HG03097 (cell line): ENCODE results near the gene CS.
"Not testable (repeated sequence)": the region's sequence is repeated elsewhere in the genome, so short reads cannot be mapped to it uniquely, and the experiment has no call there.

ENCODE experiments used
- ATAC-seq: cut with Tn5 transposase; IDR thresholded peaks from one replicate; pipeline ENCODE4 v1.9.1; 2021; ENCODE audit not compliant: unreplicated experiment, low FRiP score

Gene CS

DNA sequence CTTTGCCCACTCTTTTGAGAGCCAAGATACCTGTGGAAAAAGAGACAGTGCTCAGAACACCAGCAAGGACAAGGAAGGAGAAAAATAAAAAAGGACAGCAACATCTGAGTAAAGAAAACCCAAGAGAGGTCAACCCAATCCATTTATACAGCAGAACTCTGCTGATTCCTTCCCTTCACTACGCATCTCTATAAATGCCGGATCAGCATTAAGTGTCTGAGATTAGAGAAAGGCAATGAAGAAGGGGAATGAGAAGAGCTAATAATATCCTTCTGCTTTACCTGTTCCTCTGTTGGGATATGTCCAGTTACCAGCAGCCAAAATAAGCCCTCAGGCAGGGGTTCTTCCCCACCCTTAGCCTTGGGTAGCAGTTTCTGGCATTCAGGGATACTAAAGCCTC lies 17.6 kb downstream of the CS start:
- no peak for ATAC-seq

DNA sequence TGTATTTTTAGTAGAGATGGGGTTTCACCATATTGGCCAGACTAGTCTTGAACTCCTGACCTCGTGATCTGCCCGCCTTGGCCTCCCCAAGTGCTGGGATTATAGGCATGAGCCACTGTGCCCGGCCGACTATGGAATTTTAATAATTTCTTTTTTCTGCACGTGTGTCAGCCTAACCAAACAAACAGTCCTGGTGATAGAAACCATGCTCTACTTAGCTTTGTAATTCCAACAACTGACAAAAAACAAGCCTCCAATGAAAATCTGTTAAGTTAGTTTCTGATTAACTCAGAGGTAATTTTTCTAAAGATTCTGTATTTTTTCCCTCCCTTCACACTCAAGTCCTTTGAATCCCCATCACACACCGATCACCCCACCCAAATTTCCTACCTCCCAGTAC lies 18.1 kb downstream of the CS start:
- no peak for ATAC-seq

GRCh38 chr12:56280849-56281248 lies 19.3 kb downstream of the CS start:
- no peak for ATAC-seq

DNA sequence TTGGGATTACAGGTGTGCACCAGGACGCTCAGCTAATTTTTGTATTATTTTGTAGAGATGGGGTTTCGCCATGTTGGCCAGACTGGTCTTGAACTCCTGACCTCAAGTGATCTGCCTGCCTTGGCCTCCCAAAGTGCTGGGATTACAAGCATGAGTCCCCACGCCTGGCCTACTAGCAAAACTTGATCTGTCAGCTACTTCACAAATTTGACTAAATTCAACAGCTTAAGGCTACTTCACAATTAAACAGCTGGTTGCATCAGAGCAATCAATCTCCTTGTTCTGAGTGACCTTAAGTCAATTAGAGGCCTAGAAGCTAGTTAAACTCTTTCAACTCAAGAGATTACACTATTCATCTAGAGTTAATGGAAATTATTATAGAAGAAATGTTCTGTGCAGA lies 21.2 kb downstream of the CS start:
- ATAC-seq = no peak

DNA sequence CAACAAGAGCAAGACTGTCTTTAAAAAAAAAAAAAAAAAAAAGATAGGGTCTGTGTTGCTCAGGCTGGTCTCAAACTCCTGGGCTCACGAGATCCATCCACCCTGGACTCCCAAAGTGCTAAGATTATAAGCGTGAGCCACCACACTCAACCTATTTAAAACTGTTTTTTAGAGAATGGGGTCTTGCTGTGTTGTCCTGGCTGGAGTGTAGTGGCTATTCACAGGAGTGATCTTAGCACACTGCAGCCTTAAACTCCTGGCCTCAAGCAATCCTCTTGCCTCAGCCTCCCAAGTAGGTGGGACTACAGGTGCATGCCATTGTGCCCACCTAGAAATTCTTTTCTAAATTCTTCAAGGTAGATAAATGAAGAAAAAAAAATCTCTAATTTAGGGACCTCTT lies 25.8 kb downstream of the CS start:
- no peak for ATAC-seq

- not testable (repeated sequence) for ATAC-seq
Observed at GRCh38 chr12:56272468-56272867, 27.7 kb downstream of the CS start.

- no peak for ATAC-seq
Observed at GRCh38 chr12:56271031-56271430, 29.1 kb downstream of the CS start.

DNA sequence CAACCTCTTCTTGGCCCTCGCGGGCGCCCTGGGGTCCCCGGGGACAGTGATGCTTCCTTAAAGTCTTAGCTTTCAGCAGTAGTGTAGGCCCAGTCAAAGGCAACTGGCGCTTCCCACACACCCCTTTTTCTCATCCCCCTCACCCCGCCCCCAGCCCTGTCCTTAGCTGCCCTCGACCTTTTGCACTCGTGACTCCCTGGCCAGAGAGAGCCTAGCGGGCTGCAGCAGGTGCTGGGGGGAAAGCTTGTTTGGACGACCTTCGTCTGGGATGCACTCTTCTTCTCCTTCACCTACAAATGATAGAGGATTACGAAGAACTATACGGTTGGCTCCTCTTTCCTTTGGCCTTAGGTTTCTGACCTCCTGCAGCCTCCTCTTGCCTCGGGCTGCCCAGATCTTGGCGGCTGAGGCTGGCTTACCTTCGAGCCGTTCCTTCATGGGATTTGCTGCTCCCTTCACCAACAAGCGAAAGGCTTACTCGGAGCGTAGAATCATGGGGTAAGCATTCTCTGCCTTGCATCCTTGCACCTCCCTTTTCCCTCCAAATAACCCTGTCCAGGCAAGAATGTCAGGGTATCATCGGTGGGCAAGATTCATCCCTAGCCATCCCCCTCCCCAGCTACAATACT lies 32.6 kb downstream of the CS start:
- ATAC-seq = peak; percentile 9

GRCh38 chr12:56266693-56267442 lies 33.3 kb downstream of the CS start, which contains the start of gene COQ10A:
COQ10A (plus strand) TSS chr12:56266942; CDS start chr12:56267119, 177 bp downstream.
- ATAC-seq = peak; percentile 93

DNA sequence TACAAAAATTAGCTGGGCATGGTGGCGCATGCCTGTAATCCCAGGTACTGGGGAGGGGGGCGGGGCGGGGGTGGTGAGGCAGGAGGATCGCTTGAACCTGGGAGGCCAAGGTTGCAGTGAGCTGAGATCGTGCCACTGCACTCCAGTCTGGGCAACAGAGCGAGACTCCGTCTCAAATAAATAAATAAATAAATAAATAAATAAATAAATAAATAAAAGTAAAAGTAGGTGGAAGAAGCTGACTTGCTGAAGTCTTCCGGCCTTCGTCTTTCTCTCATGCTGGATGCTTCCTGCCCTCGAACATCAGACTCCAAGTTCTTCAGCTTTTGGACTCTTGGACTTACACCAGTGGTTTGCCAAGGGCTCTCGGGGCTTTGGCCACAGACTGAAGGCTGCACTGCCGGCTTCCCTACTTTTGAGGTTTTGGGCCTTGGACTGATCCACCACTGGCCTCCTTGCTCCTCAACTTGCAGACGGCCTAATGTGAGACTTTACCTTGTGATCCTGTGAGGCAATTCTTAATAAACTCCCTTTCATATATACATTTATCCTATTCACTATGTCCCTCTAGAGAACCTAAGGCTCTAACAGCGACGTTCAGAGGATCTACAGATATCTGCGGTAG lies 34.0 kb downstream of the CS start:
- ATAC-seq = not testable (repeated sequence)

- ATAC-seq = not testable (repeated sequence)
Observed at GRCh38 chr12:56262955-56263354, 37.2 kb downstream of the CS start.

GRCh38 chr12:56261503-56262232 lies 38.5 kb downstream of the CS start:
- ATAC-seq = no peak

DNA sequence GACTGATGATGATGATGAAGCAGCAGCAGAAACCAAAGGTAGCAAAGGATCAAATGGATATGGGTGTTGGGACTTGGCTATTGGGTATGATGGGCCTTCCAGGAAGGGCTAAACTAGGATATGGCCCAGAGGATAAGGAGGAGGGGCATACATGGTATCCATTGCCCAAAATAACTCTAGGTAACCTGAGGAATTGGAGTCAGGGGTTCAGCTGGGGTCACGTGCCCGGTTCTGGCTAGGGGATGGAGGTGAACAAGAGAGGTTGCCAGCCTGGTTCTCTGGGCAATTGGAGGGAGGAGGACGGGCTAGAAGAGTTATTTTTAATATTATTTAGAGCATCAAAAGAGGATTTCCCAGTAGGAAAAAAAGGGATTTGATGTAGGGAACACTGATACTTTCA lies 39.2 kb downstream of the CS start:
- no peak for ATAC-seq

- ATAC-seq = no peak
Observed at GRCh38 chr12:56260380-56260779, 39.8 kb downstream of the CS start.

DNA sequence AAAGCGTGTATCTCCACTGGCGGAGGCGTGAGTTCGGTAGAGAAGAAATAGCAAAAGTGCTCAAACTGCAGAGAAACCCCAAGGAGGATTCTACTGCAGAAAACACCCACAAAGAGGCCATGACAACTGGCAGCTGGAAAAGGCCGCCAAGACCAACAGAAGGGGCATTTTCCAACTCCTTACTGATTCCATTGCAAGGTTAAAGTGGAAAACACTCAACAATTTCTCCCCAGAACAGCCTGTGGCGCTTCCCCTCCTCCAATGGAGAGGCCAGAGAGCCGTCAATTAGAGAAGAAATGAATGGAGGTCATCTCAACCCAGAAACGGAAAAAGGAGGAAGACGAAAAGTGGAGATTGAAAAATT lies 41.3 kb downstream of the CS start:
- ATAC-seq = no peak

GRCh38 chr12:56258068-56258819 lies 41.9 kb downstream of the CS start, which contains the start of gene ANKRD52:
ANKRD52 (minus strand) TSS chr12:56258384; CDS start chr12:56258269, 115 bp downstream.
- ATAC-seq = peak; percentile 83

GRCh38 chr12:56257491-56258067 lies 42.6 kb downstream of the CS start:
- no peak for ATAC-seq

DNA sequence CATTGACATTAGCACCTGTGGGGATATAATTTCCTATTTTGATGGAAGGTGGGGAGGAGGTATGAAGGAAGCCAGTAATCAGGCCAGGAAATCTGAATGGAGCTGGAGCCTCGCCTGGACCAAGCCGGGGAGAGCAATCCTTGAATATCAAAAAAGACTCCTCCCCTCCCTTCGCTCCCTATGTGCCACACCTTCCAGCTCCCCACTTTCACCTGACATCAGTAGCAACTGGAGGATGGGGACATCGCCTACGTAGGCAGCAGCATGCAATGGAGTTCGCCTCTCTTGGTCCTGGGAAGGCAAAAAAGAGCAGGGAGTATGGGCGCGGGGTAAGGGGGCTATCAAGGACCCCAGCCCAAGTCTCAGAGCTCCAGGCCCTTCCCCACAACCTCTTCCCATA lies 43.1 kb downstream of the CS start:
- no peak for ATAC-seq

GRCh38 chr12:56256326-56256960 lies 43.7 kb downstream of the CS start:
- no peak for ATAC-seq

GRCh38 chr12:56255671-56256070 lies 44.5 kb downstream of the CS start:
- ATAC-seq = no peak
